Endodermal cell (in vitro differentiated cells): ENCODE data around the gene ADH5. TPM values are rescaled to one million over a fixed set of nuclear protein-coding genes. Genes with fewer than 3 reads are reported as not detected.
"Not testable (repeated sequence)": the region's sequence is repeated elsewhere in the genome, so short reads cannot be mapped to it uniquely, and the experiment has no call there.

Experiments
- DNase-seq: peaks from one replicate; pipeline ENCODE4 v3.0.0-alpha.2; 2017
- H3K27ac ChIP-seq: 2 replicates; pipeline ENCODE4 v1.5.1; 2013; ENCODE audit warnings: mild to moderate bottlenecking, low read depth, low read length, moderate library complexity
- H3K27me3 ChIP-seq: 2 replicates; pipeline ENCODE4 v1.6.1; 2013; ENCODE audit warnings: mild to moderate bottlenecking, low read length, moderate library complexity; ENCODE audit not compliant: insufficient read depth, control insufficient read depth, poor library complexity, severe bottlenecking
- H3K36me3 ChIP-seq: 2 replicates; pipeline ENCODE4 v1.7.0; 2013; ENCODE audit warnings: mild to moderate bottlenecking, low read length, moderate library complexity; ENCODE audit not compliant: control insufficient read depth, insufficient read depth
- H3K4me1 ChIP-seq: one replicate; pipeline ENCODE4 v1.7.0; 2013; ENCODE audit warnings: low read length; ENCODE audit not compliant: control insufficient read depth, insufficient read depth
- H3K4me3 ChIP-seq: 2 replicates; pipeline ENCODE4 v1.5.1; 2013; ENCODE audit warnings: mild to moderate bottlenecking, low read length, moderate library complexity
- H3K9ac ChIP-seq: 2 replicates; pipeline ENCODE4 v1.6.1; 2013; ENCODE audit warnings: mild to moderate bottlenecking, low read length, moderate library complexity; ENCODE audit not compliant: poor library complexity, severe bottlenecking; ENCODE audit errors: extremely low read depth
- H3K9me3 ChIP-seq: 2 replicates; pipeline ENCODE4 v1.6.1; 2013; ENCODE audit warnings: mild to moderate bottlenecking, low read length, moderate library complexity; ENCODE audit not compliant: control insufficient read depth
- H3K27ac Mint-ChIP-seq: 2 replicates; pipeline ENCODE4 v1.8.0; 2020; ENCODE audit warnings: mixed read lengths
- H3K27me3 Mint-ChIP-seq: 2 replicates; pipeline ENCODE4 v1.8.0; 2021; ENCODE audit warnings: mild to moderate bottlenecking, mixed read lengths; ENCODE audit not compliant: insufficient read depth
- H3K36me3 Mint-ChIP-seq: 2 replicates; pipeline ENCODE4 v1.8.0; 2020; ENCODE audit warnings: low read depth, mixed read lengths
- H3K4me1 Mint-ChIP-seq: 2 replicates; pipeline ENCODE4 v1.8.0; 2020; ENCODE audit warnings: mixed read lengths
- H3K4me3 Mint-ChIP-seq: 2 replicates; pipeline ENCODE4 v1.8.0; 2020; ENCODE audit warnings: mild to moderate bottlenecking, moderate library complexity, mixed read lengths
- H3K9me3 Mint-ChIP-seq: 2 replicates; pipeline ENCODE4 v1.8.0; 2020; ENCODE audit warnings: mild to moderate bottlenecking, mixed read lengths
- CTCF ChIP-seq: fragments of 200-600 bp; sonication (generic); conservative IDR thresholded peaks from 2 replicates; pipeline ENCODE4 v1.5.0; 2021; ENCODE audit warnings: antibody characterized with exemption, mild to moderate bottlenecking
- WGBS, 2 experiments: methylation state at CpG; one replicate each; pipeline versions ENCODE4 v1.1.5 to v1.1.7; 2013; ENCODE audit warnings: missing lambda C conversion rate in 2 of 2, mixed read lengths in 1 of 2; ENCODE audit not compliant: insufficient coverage in 1 of 2, insufficient read length in 1 of 2; 5-methylcytosine and 5-hydroxymethylcytosine counted together
- total RNA-seq, 2 donors: library from RNA; stranded (reverse); fragmentation: NEBNext Ultra II Directional in 1 of 2; extraction: Animal tissue kit (Norgen Biotek cat#: 25700) in 1 of 2; gene quantifications; 2 replicates in 1 of 2; 3 replicates in 1 of 2; pipeline ENCODE4 v1.2.1, GENCODE V29; 2021

Gene ADH5
- total RNA-seq, 2 donors from 2014 or later, result 272 to 317 TPM

- no peaks in the 10 kb centered on the region for H3K27me3 ChIP-seq
- H3K36me3 Mint-ChIP-seq, result peaks cover 5% of the 10 kb centered on the region
- no peaks in the 10 kb centered on the region for H3K36me3 ChIP-seq
- no peak for TF ChIP-seq CTCF
- no peaks in the 10 kb centered on the region for H3K27me3 Mint-ChIP-seq
- H3K9me3 ChIP-seq, result peaks cover 7% of the 10 kb centered on the region
- no peak overlapping the region for H3K4me3 ChIP-seq
- peaks cover 8% of the 10 kb centered on the region for H3K9me3 Mint-ChIP-seq
- no peaks in the 10 kb centered on the region for H3K4me1 ChIP-seq
- H3K9ac ChIP-seq, result no peak overlapping the region
- no peak overlapping the region for H3K27ac ChIP-seq
- no peak for DNase-seq
- WGBS, 2 experiments, result 86 to 92% methylated on average over 4 of the region's 4 CpGs
- H3K4me3 Mint-ChIP-seq, result no peak overlapping the region
- no peak overlapping the region for H3K27ac Mint-ChIP-seq
- no peaks in the 10 kb centered on the region for H3K4me1 Mint-ChIP-seq
These were observed 32.4 kb upstream of the ADH5 start for GRCh38 chr4:99121008-99121407.

GRCh38 chr4:99120501-99120900 is 31.9 kb upstream of the ADH5 start:
- Histone ChIP-seq H3K36me3 (no peaks in the 10 kb centered on the region), H3K9ac (no peak overlapping the region), H3K27ac (no peak overlapping the region)

GRCh38 chr4:99117876-99118693 is 29.5 kb upstream of the ADH5 start:
- peaks cover 10% of the 10 kb centered on the region for H3K9me3 Mint-ChIP-seq
- 96 to 100% methylated on average over 1 to 3 of the region's 9 CpGs for WGBS, 2 experiments

More at GRCh38 chr4:99120501-99120900, 31.9 kb upstream of the ADH5 start:
- Histone ChIP-seq H3K4me1 (no peaks in the 10 kb centered on the region), H3K9me3 (peaks cover 7% of the 10 kb centered on the region), H3K4me3 (no peak overlapping the region), H3K27me3 (no peaks in the 10 kb centered on the region)
- H3K27ac Mint-ChIP-seq, result no peak overlapping the region
- peaks cover 5% of the 10 kb centered on the region for H3K36me3 Mint-ChIP-seq
- no peak for DNase-seq
- no peak for TF ChIP-seq CTCF
- no peaks in the 10 kb centered on the region for H3K27me3 Mint-ChIP-seq
- 90% methylated on average over 5 of the region's 5 CpGs; no CpG with 5 or more reads in 1 of the 2 experiments for WGBS, 2 experiments
- no peaks in the 10 kb centered on the region for H3K4me1 Mint-ChIP-seq
- H3K4me3 Mint-ChIP-seq, result no peak overlapping the region
- H3K9me3 Mint-ChIP-seq, result peaks cover 10% of the 10 kb centered on the region

GRCh38 chr4:99117122-99117841 is 28.7 kb upstream of the ADH5 start:
- H3K27ac ChIP-seq, H3K9me3 ChIP-seq, H3K4me1 ChIP-seq, H3K4me3 ChIP-seq, H3K27ac Mint-ChIP-seq, H3K4me1 Mint-ChIP-seq, H3K36me3 Mint-ChIP-seq, H3K27me3 ChIP-seq, H3K9me3 Mint-ChIP-seq, H3K27me3 Mint-ChIP-seq, H3K36me3 ChIP-seq, DNase-seq, H3K9ac ChIP-seq, H3K4me3 Mint-ChIP-seq: not testable (repeated sequence)
- WGBS, 2 experiments, result 88 to 89% methylated on average over 11 to 28 of the region's 29 CpGs

More at GRCh38 chr4:99117876-99118693, 29.5 kb upstream of the ADH5 start:
- H3K27ac Mint-ChIP-seq, result no peak overlapping the region
- Histone ChIP-seq H3K36me3 (no peaks in the 10 kb centered on the region), H3K27ac (no peak overlapping the region), H3K9ac (no peak overlapping the region), H3K9me3 (peaks cover 7% of the 10 kb centered on the region), H3K4me1 (no peaks in the 10 kb centered on the region), H3K4me3 (no peak overlapping the region), H3K27me3 (no peaks in the 10 kb centered on the region)
- no peak overlapping the region for H3K4me3 Mint-ChIP-seq
- H3K36me3 Mint-ChIP-seq, result peaks cover 5% of the 10 kb centered on the region
- no peaks in the 10 kb centered on the region for H3K27me3 Mint-ChIP-seq
- no peak for DNase-seq
- H3K4me1 Mint-ChIP-seq, result no peaks in the 10 kb centered on the region
- TF ChIP-seq CTCF, result peak; percentile 59

GRCh38 chr4:99109286-99109685 is 20.7 kb upstream of the ADH5 start:
- H3K9me3 ChIP-seq, H3K27me3 Mint-ChIP-seq, H3K36me3 ChIP-seq, H3K9me3 Mint-ChIP-seq, DNase-seq, H3K36me3 Mint-ChIP-seq, H3K4me1 ChIP-seq, H3K27me3 ChIP-seq, H3K4me3 ChIP-seq, H3K27ac Mint-ChIP-seq, H3K9ac ChIP-seq, H3K27ac ChIP-seq, H3K4me3 Mint-ChIP-seq, H3K4me1 Mint-ChIP-seq: not testable (repeated sequence)
- WGBS, 2 experiments, result 88 to 89% methylated on average over 11 to 12 of the region's 12 CpGs
